Non-pigmented ciliary epithelial cell (primary cell): ENCODE measurements around the gene CTNNB1.

Experiments used
- DNase-seq: peaks from one replicate; pipeline ENCODE4 v3.0.0-alpha.2; 2010; ENCODE audit warnings: low read depth

Gene CTNNB1

DNA sequence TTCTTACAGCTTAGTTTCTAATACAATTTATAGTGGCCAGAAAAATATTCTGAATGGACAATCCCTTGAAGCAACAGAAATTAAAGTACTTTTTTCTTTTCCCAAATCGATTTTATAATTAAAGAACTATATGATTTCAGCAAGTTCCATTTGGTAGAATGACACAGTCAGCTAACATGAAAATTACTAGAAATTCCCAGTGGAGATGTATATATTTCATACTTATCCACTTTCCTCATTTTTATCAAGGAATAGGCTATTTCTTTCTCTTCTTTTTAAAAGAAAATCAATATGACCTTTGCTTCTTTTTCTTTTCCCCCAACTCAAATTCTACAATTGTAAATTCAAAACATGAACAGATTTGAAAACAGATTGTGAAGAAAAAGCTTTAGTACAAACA, 6.4 kb upstream of the CTNNB1 start:
- DNase-seq, result no peak

- DNase-seq, result no peak
Observed at GRCh38 chr3:41193794-41194539, 5.3 kb upstream of the CTNNB1 start.

GRCh38 chr3:41194701-41195100, 4.6 kb upstream of the CTNNB1 start:
- DNase-seq, result no peak

- DNase-seq, result no peak
Observed at GRCh38 chr3:41195946-41196345, 3.4 kb upstream of the CTNNB1 start.

GRCh38 chr3:41196499-41197410, 2.5 kb upstream of the CTNNB1 start:
- no peak for DNase-seq

GRCh38 chr3:41198046-41198445, 1.3 kb upstream of the CTNNB1 start:
- no peak for DNase-seq

- no peak for DNase-seq
Observed at GRCh38 chr3:41198526-41198925, 779 bp upstream of the CTNNB1 start.

- no peak for DNase-seq
Observed at GRCh38 chr3:41199866-41200668, 762 bp downstream of the CTNNB1 start.

DNA sequence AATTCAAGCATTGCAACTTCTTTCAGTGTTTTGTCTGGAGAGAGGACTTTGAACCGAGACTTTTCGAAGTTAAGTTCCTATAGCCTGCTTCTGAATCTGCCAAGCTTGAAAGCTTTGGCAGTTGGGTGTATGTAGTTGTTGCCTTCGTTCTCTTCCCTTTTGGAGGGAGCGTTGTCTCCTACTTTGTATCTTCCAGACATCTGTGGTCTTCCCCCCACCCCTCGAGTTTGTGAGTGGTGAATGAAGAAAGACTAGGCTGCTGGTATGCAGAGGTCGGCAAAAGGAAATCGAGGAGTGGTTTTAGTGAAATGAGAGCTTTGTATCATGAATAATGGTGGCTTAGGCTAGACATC, 1.3 kb downstream of the CTNNB1 start:
- no peak for DNase-seq

DNA sequence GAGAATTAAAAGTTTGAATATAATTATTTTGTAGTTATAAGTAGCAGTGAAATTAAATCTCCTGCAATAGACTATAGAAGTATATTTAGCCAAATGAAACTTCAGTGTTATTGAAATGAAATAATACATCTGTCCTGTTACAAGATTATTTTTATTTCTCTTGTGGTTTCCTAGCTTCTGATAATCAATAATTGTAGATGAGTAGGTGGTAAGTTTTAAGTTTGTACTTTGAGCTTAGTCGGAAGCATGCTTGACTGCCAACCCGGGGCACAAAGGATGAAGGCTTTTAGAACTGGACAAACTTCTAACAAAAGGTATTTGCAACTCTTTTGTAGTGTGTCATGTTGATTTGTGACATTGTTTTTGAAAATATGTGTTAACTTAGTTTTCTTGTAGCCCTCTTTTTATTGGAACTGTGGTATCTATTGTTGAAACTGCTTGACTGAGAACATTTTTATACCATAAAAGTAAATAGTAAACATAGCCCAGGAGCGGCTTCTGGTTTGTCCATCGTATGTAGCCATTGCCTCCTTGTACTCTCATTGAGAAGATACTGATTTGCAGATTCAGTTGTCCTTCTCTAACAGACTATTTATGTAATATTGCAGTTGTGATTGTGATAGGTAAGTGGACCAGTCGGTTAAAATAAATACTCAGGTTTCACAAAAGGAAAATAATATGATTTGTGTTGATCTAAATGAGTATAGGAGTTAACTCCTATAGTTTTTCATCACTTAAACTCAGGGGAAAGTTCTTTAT, 2.9 kb downstream of the CTNNB1 start:
- no peak for DNase-seq

GRCh38 chr3:41202834-41203345, 3.6 kb downstream of the CTNNB1 start:
- no peak for DNase-seq

DNA sequence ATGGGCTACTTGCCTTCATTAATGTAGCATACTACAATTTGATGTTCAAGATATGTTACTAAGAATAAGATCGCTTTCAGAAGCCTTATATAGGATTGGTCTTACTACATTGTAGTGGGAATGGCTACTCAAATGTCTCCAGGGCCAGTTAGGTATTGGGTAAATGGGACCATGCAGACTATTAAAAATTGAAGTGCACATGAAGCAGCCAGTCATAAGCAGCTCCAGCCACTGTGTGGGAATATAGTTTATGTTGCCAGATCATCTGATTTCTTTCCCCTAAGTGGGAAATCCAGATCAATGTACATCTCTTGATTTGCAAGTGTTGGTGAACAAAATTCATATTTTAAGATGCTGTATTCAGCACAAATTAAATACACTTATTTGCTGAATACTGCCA, 5.1 kb downstream of the CTNNB1 start:
- DNase-seq, result no peak

- no peak for DNase-seq
Observed at GRCh38 chr3:41205591-41205990, 6.3 kb downstream of the CTNNB1 start.

DNA sequence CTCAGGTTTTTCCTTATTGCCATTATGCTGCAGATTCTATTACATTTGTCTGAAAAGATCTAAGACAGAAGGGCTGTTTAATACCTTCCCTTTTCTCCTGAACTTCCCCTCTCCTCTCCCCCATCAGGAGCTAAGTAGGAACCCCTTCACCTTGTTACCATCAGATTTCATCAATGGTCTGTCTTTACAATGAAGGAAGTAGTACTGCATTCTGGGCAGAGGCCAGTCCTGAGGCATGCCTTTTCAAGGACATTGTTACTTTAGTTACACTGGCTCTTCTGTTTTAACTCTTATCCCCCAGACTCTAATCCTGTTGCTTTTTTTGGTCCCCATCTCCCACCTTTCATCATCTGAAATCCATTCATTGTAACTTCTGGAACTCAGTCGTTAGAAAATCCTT, 8.1 kb downstream of the CTNNB1 start:
- no peak for DNase-seq

GRCh38 chr3:41208507-41209220, 9.4 kb downstream of the CTNNB1 start:
- DNase-seq, result no peak

DNA sequence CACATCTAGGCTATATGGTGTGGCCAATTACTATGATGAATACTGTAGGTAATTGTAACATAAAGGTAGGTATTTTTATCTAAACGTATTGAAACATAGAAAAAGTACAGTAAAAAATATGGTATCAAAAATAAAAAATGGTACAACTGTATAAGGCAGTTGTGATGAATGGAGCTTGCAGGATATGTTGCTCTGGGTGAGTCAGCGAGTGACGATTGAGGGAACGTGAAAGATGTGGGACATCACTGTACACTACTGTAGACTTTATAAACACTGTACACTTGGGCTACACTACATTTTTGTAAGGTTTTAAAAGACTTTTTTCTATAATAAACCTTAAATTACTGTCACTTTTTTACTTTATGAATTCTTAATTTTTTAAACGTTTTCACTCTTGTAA, 10.3 kb downstream of the CTNNB1 start:
- no peak for DNase-seq

GRCh38 chr3:41210966-41211365, 11.7 kb downstream of the CTNNB1 start:
- DNase-seq, result no peak

DNA sequence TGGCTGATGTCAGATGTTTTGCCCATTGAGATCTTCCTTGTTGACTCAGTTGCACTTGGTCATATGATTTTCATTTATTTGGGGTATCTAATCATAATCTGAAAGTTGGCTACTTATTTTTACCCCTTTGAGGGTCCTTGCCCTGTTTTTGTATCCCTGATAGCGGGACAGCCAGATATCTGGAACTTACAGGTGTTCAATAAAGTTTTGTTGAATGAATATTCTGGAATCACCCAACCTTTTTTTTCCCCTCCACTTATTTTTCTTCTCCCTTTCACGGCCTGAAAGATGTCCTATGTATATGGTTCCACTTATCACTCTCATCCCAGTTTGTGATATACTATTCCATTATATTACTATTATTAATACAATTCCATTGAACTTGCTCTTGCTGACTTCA, 12.8 kb downstream of the CTNNB1 start:
- DNase-seq, result no peak

GRCh38 chr3:41213588-41213987, 14.3 kb downstream of the CTNNB1 start:
- DNase-seq, result no peak

GRCh38 chr3:41216422-41216821, 17.1 kb downstream of the CTNNB1 start:
- no peak for DNase-seq

- no peak for DNase-seq
Observed at GRCh38 chr3:41216993-41217392, 17.7 kb downstream of the CTNNB1 start.
